ENCODE results near the gene GPR183.
"Not testable (repeated sequence)": the region's sequence is repeated elsewhere in the genome, so short reads cannot be mapped to it uniquely, and the experiment has no call there.

Gene GPR183

GRCh38 chr13:99270518-99270917, 36.7 kb downstream of the GPR183 start:
- DNase-seq (ENCODE audit: low read depth, low spot score) = no peak

- DNase-seq (ENCODE audit: low read depth, low spot score) = no peak
These were observed 37.5 kb downstream of the GPR183 start for GRCh38 chr13:99269627-99270241.

- no peak for DNase-seq (ENCODE audit: low read depth, low spot score)
These were observed 38.4 kb downstream of the GPR183 start for GRCh38 chr13:99268822-99269221.

- no peak for DNase-seq (ENCODE audit: low read depth, low spot score)
These were observed 39.3 kb downstream of the GPR183 start for GRCh38 chr13:99267927-99268326.

GRCh38 chr13:99266827-99267226, 40.4 kb downstream of the GPR183 start:
- DNase-seq (ENCODE audit: low read depth, low spot score) = no peak

- no peak for DNase-seq (ENCODE audit: low read depth, low spot score)
These were observed 41.3 kb downstream of the GPR183 start for GRCh38 chr13:99265821-99266426.

- DNase-seq (ENCODE audit: low read depth, low spot score) = no peak
These were observed 41.9 kb downstream of the GPR183 start for GRCh38 chr13:99265162-99265800.

- DNase-seq (ENCODE audit: low read depth, low spot score) = no peak
These were observed 43.1 kb downstream of the GPR183 start for GRCh38 chr13:99264051-99264450.

- no peak for DNase-seq (ENCODE audit: low read depth, low spot score)
These were observed 43.9 kb downstream of the GPR183 start for GRCh38 chr13:99263126-99263785.

GRCh38 chr13:99261059-99261458, 46.1 kb downstream of the GPR183 start:
- no peak for DNase-seq (ENCODE audit: low read depth, low spot score)

GRCh38 chr13:99260216-99260615, 47.0 kb downstream of the GPR183 start:
- DNase-seq (ENCODE audit: low read depth, low spot score) = no peak

GRCh38 chr13:99258946-99259345, 48.3 kb downstream of the GPR183 start:
- DNase-seq (ENCODE audit: low read depth, low spot score) = no peak

GRCh38 chr13:99258210-99258860, 48.9 kb downstream of the GPR183 start, which contains the start of gene GPR18:
GPR18 (minus strand) TSS chr13:99258379; CDS start chr13:99255872, 2,507 bp downstream.
- DNase-seq (ENCODE audit: low read depth, low spot score) = no peak

GRCh38 chr13:99257291-99257690, 49.9 kb downstream of the GPR183 start:
- DNase-seq (ENCODE audit: low read depth, low spot score) = no peak

GRCh38 chr13:99256709-99257108, 50.5 kb downstream of the GPR183 start:
- DNase-seq (ENCODE audit: low read depth, low spot score) = no peak

GRCh38 chr13:99256283-99256682, 50.9 kb downstream of the GPR183 start:
- DNase-seq (ENCODE audit: low read depth, low spot score) = no peak

- no peak for DNase-seq (ENCODE audit: low read depth, low spot score)
These were observed 51.9 kb downstream of the GPR183 start for GRCh38 chr13:99255271-99255670.

GRCh38 chr13:99254830-99255229, 52.4 kb downstream of the GPR183 start:
- no peak for DNase-seq (ENCODE audit: low read depth, low spot score)

GRCh38 chr13:99251921-99252320, 55.3 kb downstream of the GPR183 start:
- DNase-seq (ENCODE audit: low read depth, low spot score) = no peak

GRCh38 chr13:99250982-99251825, 56.0 kb downstream of the GPR183 start:
- no peak for DNase-seq (ENCODE audit: low read depth, low spot score)

GRCh38 chr13:99249606-99250005, 57.6 kb downstream of the GPR183 start:
- DNase-seq (ENCODE audit: low read depth, low spot score) = not testable (repeated sequence)
